NB4 (cell line): ENCODE results near the gene GPC3.

ENCODE experiments used
- POLR2A ChIP-seq: IDR thresholded peaks from 2 replicates; pipeline ENCODE4 v1.6.1; 2011; ENCODE audit warnings: mild to moderate bottlenecking; ENCODE audit not compliant: insufficient read length; ENCODE audit errors: extremely low read depth
- TF ChIP-seq, protein P1 (sequence below): IDR thresholded peaks from one replicate; pipeline ENCODE4 v1.5.1; 2012; ENCODE audit warnings: low read depth, low read length
- TF ChIP-seq, protein P2 (sequence below): IDR thresholded peaks from 2 replicates; pipeline ENCODE4 v1.6.1; 2011; ENCODE audit warnings: low read depth, low read length

DNA sequence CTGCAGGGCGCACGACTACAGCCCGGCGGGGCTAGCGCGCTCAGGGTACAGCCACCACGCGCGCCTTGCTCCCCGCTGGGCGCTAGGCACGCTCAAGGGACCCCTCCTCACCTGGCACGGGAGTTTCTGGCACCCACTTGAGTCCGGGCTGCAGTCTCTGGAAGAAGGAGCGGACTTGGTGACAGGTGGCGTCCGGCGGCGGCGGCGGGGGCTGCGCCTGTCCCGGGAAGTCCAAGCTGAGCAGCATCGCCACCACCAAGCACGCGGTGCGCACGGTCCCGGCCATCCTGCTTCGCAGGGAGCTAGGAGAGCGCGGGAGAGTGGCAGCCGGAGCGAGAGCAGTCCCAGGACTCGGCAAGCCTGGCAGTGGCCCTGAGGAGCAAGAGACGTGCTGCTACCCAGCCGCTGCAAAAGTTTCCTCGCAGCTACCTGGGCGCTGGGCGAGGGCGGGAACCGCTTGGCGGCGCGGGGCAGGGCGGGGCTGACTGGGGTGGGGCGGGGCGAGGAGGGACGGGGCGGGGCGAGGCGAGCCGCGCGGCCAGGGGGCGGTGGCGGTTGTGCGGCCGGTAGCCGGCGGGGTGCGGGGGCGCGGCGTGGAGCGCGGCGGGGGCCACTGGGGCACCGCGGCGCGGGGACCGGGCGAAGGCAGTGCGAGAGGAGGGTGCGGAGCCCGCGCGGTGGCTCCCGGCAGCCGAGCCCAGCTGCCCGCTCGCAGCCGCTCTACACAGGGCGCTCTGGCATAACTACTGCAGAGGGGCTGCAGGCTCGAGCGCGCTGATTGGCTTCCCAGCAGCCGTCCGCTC is at the start of gene GPC3:
- TF ChIP-seq, protein P1, sequence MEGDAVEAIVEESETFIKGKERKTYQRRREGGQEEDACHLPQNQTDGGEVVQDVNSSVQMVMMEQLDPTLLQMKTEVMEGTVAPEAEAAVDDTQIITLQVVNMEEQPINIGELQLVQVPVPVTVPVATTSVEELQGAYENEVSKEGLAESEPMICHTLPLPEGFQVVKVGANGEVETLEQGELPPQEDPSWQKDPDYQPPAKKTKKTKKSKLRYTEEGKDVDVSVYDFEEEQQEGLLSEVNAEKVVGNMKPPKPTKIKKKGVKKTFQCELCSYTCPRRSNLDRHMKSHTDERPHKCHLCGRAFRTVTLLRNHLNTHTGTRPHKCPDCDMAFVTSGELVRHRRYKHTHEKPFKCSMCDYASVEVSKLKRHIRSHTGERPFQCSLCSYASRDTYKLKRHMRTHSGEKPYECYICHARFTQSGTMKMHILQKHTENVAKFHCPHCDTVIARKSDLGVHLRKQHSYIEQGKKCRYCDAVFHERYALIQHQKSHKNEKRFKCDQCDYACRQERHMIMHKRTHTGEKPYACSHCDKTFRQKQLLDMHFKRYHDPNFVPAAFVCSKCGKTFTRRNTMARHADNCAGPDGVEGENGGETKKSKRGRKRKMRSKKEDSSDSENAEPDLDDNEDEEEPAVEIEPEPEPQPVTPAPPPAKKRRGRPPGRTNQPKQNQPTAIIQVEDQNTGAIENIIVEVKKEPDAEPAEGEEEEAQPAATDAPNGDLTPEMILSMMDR = no peak
- TF ChIP-seq POLR2A = no peak
- TF ChIP-seq, protein P2, sequence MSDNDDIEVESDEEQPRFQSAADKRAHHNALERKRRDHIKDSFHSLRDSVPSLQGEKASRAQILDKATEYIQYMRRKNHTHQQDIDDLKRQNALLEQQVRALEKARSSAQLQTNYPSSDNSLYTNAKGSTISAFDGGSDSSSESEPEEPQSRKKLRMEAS = no peak
